HG03442 (cell line): ENCODE results near the gene NOTUM.

Experiments used
- ATAC-seq: cut with Tn5 transposase; IDR thresholded peaks from one replicate; pipeline ENCODE4 v1.9.1; 2021; ENCODE audit warnings: mild to moderate bottlenecking, moderate library complexity; ENCODE audit not compliant: unreplicated experiment

NOTUM gene

DNA sequence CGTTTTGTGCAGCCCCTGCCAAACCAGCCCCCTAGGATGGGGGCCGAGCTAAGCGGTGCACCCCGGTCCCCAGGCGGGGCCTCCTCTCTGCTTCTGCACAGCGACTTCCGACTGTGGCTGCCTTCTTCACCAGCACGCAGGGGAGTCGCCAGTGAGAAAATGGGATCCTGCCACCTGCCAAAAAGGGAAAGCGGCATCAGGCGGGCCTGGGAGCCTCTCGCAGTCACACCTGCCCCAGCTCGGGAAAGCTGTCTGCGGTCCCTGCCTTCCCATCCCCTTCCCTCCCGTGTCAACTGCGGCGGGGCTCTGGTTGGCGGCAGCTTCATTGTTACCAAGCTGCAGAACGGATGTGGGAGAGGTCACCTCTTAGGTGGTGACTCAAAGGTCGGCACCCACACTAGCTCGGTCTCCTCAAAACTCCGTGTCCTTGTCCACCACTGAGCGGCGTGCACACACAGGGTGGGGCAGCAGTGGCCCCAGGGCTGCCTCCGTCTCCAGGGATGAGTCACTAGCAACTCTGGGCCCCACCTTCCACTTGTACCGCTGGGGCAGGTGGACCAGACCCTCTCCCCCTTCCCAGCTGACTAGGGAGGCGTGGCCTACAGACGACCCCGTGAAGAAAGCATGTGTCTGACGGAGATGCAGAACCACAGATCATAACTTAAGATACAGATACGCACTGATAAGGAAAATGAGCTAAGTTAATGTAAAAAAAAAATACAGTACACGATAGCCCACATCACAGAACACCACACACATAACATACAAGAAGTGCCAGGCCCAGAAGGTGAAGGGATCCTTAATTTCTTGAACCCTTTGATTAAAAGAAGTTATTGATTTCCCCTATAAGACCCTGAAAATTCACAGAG lies 48.3 kb downstream of the NOTUM start:
- ATAC-seq: no peak

DNA sequence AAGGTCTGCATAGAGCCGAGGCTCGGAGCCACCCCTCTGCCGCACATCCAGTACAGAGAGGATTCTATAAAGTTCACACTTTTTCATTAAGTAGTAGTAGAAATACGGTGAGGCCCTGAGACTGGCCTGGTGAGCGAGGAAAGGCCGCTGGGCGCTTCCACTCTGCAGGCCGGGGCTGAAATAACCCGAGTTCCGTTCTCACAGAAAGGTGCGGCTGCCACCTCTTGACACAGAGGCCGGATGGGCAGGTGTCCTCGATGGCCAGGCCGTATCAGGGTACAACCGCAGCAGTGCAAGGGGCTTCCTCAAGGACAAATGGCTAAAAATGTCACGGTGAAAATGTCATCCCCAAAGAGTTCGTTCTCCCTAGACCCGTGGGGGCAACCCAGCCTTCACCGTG lies 49.0 kb downstream of the NOTUM start:
- ATAC-seq: no peak

DNA sequence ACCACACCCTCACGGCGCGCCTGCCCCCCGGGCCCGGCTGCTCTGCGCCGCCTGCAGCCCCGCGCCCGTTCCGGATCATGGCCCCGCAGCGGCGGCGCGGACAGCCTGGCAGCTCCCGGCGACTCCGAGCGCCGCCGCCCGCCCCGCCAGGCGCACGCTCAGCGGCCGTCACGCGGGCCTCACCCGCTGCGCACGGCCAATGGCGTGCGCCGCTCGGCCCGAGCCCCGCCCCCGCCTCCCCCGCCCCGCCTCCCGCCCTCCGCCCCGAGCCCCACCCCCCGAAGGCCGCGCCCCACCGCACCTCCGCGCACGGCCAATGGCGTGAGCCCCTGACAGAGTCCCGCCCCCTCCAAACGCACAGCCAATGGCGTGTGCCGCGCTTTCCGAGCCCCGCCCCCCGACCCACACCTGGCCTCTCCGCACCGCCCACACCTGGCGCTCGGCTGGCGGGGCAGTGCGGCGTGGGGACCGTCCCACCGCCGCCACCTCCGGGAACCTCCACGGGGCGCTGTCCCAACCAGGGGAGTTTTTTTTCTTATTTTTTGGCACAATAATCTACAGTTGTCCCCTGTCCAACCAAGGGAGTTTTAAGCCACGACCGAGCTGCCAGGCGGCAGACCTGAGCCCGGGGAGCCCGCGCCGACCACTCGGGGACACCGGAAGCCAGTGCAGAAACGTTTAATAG lies 49.6 kb downstream of the NOTUM start, which contains the start of gene PCYT2:
PCYT2 (minus strand) TSS at position 123 of the 685 bp plus-strand sequence; CDS start at position 79, 44 bp downstream.
- peak; percentile 69 for ATAC-seq

DNA sequence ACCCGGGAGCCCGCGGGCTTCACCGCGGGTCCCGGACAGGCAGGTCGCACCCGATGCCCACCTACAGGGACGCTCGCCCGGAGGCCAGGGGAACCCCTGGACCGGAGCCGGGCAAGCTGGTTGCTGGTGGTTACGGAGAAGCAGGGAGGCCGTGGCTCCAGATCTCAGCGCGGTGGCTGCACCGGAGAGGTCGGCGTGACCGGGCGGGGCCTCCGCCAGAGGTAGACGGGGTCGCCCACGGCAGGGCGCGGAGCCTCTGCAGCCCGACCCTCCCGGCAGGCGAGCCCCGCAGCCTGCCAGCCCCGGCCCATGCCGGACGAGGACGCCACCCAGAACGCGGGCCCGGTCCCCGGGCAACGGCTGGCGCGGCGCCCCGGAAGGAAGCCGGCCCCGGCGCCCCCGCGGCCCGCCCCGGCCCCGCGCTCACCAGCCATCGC lies 50.1 kb downstream of the NOTUM start:
- ATAC-seq: peak; percentile 30

DNA sequence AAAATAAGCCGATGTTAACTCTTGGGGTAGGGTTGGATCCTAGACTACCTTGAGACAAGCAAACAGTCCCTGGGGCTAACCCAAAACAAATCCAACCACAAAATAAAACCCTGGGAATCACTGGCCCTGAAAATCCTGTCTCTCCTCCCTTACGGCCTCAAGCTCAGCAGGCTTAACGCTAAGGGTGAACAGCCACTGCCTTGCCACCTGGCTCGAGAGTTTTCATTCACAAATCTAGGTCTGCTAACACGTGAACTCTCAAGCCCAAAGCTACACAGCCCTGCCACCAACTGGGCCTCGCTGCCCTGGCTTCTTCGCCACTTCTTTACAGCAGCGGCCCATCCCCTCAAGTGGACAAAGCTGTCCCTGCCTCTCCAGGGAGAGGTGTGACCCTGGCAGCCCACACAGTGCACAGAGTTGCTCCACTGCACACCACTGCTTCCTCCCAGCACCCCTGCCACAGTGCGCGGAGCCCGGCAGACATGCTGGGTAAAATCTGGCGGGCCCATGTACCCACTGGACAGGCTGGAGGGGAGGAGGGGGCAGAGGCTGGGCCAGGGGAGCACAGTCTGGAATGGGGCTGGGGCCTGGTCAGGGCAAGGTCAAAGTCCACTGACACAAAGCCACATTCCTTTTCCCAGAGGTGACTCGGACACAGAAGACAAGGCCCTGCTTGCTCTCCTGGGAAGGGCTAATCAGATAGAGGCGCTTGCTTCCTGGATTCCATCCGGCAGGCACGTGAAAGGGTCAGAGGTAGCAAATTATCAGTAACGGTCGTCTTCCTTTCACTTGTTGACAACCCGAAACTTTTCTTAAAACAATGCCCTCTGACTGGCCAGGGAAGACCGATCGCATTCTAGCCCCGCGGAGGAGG lies 50.8 kb downstream of the NOTUM start:
- no peak for ATAC-seq

DNA sequence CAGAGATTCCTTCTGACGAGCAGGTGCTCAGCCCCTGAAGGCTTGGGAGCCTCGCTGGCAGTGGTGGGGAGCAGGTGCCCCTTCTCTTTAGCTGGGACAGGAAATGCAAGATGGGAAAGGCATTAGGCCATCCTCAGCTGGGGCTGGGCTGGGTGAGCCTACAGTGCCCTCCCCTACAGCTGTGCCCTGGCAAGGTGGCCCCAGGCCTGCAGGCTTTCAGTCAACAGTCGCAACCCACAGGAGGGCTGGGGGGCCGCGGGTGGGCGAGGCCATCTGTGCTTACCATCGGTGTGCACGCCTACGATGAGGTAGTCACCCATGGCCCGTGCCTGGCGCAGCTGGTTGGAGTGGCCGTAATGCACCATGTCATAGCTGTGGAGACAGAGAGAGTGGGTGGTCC lies 51.8 kb downstream of the NOTUM start:
- no peak for ATAC-seq

DNA sequence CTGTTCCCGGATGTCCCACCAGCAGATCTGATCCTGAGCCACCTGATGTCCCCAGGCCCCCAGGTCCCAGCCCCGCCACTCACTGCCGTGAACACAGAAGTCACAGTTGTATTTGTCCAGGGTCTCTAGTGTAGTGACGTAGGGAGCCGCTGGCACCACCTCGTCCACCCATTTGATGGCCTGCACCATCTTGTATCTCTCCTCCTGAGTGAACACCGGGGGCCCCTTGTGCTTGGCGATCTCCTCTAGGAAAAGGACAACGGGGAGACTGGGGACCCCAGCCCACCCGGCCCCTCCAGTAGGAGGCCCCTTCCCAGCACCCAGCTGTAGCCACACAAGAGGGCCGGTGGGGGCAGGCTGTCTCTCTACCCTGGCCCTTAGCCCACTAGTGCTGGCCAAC lies 52.2 kb downstream of the NOTUM start:
- no peak for ATAC-seq

DNA sequence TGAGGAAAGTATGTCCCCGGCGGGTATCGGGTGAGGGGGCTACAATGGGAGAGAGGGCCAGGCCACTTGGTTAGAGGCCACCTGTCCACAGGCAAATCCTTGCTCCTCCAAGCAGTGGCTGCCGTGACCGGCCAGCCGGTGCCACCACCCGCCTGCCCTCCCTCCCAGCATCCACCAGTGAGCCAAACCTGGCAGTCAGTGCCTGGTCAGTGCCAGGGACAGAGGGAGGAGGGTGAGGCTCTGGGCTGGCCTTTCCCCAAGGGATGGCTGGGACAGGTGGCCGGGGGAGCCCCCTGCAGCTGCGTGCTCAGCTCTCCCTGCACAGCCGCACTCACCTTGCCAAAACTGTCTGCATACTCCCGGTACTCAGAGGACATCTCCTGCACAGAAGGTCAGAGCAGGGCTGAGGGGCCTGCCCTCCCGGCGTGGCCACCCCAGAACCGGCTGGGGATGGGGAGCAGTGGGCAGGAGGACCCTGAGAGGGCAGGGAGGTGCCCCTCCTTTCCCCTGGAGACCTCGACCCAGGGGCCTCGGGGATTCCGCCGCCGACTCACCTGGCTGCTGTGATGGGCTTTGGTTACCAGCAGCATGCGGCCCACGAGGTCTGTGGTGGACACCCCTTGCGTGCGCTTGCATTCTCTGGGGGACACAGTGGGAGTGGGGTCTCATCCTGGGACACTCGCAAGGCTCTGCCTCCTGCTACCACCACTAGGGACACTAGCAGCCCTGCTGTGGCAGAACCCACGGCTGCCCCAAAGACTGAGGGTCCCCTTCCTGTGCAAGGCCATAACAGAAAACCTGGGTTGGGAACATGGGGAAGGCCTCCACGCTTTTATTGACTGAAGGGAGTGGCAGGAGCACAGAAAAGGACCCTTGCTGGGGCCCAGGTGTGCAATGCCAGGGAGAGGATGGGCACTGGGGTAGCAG lies 53.5 kb downstream of the NOTUM start:
- no peak for ATAC-seq

DNA sequence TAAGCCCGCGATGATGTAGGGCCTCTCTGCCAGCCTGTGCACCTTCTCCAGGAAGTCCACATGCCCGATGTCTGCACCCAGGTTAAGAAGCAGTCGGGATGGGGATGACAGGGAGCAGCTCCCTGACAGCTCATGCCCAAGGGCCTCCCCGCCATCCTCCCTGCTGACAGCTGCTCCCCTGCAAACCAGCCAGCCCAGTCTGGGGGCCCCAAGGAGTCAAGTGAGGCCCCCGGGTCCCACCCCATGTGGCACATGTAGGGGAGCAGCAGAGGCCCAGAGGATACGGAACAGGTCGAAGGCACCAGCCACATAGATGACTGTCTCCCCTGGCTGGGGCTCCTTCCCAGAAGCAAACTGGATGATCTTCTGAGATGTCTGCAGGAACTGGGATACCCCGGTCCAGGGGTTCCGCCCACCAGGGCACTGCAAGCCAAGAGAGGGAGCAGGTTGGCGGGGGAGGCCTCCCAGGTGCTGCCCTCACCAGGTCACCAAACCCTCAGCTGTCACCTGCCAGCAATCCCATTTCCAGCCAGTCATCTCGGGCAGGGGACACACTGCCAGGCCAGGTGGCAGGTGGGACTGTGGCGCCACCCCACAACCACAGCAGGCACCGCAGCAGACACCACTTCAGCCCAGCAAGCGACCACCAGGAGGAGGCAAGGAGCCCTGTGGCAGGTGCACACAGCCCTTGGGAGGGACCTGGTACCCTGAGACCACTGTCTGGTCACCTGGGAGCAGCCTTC lies 54.3 kb downstream of the NOTUM start:
- ATAC-seq: no peak

DNA sequence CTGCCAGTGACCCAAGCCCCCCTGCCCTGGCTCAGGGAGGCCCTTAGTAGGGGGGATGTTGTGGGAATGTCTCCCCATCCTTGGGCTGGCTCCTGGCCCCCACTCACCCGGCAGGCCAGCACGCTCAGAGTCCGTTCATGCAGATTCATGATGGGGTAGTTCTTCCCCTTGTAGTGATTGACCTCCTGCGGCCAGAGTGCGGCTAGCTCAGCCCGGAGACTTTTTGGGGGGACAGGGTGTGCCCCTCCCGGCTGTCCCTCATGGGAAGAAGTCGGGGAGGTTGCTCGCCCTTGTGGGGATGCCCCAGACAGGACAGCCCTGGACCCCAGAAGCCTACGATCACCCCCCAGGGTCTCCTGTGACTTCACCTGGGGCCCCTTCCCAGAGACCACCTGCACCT lies 55.0 kb downstream of the NOTUM start:
- no peak for ATAC-seq

DNA sequence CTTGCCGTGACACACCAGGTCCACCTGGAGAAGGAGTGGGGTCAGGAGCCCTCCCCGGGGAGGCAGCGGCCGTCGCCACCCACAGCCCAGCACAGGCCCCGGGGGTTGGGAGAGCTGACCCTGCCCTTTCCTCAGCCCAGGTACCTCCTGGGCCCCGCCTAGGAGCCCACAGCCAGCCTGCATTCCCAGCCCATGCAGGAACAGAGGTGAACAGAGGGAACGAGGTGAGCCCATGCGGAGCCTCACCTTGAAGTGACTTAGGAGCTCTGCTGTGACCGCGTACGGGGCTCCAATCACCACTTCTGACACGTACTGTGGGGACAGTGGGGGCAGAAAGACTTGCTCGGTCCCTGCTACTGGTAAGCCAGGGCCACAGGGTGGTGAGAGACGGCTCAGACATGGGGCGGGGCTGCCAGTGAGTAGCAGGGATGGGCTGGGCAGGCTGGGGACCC lies 55.5 kb downstream of the NOTUM start:
- no peak for ATAC-seq

DNA sequence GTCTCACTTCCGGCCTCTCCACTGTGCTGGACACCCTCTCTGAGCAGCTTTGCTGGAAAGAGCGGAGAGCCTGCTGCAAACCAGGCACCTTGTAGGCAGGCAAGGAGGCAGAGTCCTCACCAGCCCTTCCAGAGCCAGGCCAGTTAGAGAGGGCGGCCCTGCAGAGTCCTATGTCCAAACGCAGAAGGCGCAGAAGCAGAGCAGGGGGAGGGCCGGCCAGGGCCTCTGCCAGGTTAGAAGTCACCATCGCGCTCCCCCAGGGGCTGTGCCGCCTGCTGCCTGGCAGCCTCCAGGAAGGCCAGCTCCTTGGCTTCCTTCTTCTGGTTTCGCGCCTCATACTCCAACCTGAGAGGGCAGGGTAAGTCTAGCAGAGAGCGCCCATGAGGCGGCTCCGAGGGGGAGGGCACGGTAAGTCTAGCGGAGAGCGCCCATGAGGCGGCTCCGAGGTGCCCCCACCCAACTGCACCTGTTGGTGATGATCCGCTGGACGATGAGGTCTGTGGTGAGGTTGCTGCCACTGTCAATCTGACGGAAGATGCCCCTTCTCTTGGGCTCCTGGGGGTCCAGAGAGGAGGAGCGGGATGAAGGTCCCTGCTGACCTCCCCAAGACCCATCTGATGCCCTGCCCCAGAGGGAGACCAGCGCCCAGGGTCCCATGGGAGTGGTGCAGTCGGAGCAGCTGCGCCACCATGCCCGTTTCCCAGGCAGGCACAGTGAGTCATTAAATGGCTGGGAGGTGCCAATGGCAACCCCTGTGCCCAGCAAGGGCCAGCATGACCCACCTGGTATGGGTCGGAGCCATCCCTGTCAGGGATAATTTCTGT lies 56.2 kb downstream of the NOTUM start:
- ATAC-seq: no peak

DNA sequence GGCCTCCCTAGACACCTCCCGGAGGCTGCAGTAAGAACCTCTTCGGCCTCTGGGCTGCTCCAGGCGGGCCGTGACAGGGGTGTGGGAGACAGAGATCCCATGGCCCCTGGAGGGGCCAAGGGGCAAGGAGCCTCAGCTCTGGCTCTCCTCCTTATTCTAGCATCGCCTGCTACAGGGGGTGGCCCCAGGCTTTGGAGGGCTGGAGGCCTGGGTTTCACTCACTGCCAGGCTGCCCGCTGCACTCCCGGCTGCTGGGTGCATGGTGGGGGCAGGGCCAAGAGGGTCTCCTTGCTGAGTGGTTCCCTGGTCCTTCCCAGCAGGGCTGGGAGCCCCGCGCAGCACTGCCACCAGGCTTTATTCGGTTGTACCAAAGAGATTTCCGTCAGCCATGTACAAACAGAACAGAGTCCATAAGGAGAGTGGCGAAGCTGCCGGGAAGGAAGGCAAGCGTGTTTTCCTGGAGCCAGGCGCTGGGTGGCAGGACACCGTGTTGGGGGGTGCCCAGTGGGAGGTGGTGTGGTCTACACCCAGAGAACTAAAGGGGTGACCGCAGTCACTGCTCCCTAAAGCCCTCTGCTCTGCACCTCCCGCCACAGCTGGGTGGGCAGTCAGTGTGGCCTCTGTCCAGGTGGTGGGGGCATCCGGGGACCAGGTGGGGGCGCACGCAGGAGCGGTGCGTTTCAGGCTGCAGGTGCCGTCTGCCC lies 56.9 kb downstream of the NOTUM start:
- ATAC-seq: no peak

DNA sequence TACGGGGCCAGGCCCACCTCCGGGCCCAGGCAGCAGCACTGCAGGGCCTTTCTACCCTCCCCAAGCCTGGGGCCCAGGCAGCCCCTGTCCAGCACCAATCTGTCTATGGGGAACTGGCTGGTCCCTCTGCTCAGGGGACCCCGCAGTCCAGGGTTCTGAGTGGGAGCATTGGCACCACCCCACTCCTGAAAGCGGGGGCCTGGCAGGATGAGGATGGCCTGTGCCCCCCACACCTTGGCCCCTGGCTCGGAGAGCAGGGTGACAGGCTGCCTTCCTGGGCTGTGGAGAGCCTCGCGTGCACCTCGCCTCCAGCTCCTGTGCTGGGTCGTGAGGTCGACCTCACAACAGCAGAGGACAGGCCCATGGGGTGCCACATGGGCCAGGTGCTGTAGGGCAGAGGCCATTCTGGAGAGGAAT lies 57.6 kb downstream of the NOTUM start:
- ATAC-seq: no peak

DNA sequence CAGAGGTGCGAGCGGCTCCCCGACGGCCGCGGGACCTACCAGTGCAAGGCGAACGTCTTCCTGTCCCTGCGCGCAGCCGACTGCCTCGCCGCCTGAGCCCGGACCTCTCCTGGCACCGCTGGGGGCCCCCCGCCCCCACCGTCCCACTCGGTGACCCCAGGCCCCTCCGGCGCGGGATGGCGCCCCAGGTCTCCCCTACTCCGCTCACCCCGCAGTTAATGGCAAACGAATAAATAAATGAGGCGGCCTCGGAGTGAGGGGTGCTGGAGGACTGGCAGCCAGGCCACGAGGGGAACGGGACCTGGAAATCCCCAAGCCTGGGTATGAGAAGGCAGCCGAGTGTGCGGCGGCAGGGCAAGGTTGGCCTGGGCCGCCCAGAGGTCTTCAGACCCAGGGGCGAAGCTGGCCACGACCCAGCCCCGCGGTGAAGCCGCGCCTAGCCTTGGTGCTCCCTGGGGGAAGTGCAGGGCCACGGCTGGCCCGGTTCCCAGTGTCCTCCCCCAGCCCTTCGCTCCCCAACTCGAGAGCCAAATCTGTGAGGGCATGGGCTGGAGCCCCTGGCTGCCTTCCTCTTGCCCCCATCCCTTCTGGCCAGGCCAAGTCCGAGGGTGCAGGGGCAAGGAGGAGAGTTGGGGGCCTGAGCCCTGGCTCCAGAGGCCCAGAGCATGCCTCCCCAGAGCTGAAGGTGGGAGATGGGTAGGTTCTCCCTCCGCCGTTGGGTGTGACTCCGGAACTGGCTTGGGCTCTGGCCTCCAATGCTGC lies 58.2 kb downstream of the NOTUM start:
- ATAC-seq: no peak
